Uterus (tissue), 4 donors: ENCODE measurements around the gene SRRM3. TPM values are rescaled to one million over a fixed set of nuclear protein-coding genes. Genes with fewer than 3 reads are reported as not detected.
"Not testable (repeated sequence)": the region's sequence is repeated elsewhere in the genome, so short reads cannot be mapped to it uniquely, and the experiment has no call there.

Experiments
- DNase-seq, 2 donors: peaks; one replicate each; pipeline ENCODE4 v3.0.0-alpha.2; 2019 to 2020
- H3K27ac ChIP-seq, 2 donors: fragments of 200-600 bp; sonication (generic); 1 replicate in 1 of 2; 2 replicates in 1 of 2; pipeline ENCODE4 v1.5.1; 2016 to 2018
- H3K27me3 ChIP-seq, 2 donors: fragments of 200-600 bp; sonication (generic); one replicate each; pipeline ENCODE4 v1.5.1; 2018 to 2019; ENCODE audit warnings: control low read depth in 1 of 2
- H3K36me3 ChIP-seq, 2 donors: fragments of 200-600 bp; sonication (generic); one replicate each; pipeline ENCODE4 v1.5.1; 2019; ENCODE audit warnings: control low read depth in 1 of 2
- H3K4me1 ChIP-seq, 2 donors: fragments of 200-600 bp; sonication (generic); one replicate each; pipeline ENCODE4 v1.5.1; 2018 to 2019; ENCODE audit warnings: control low read depth in 1 of 2
- H3K4me3 ChIP-seq, 2 donors: fragments of 200-600 bp; sonication (generic); 1 replicate in 1 of 2; 2 replicates in 1 of 2; pipeline ENCODE4 v1.5.1; 2018 to 2019; ENCODE audit warnings: mild to moderate bottlenecking in 1 of 2
- H3K9me3 ChIP-seq, 2 donors: fragments of 200-600 bp; sonication (generic); one replicate each; pipeline ENCODE4 v1.5.1; 2019; ENCODE audit warnings: control low read depth in 1 of 2
- POLR2A ChIP-seq, 2 donors: fragments of 450-650 bp; IDR thresholded peaks; one replicate each; pipeline ENCODE4 v1.6.1; 2016; ENCODE audit warnings: antibody characterized with exemption in 2 of 2, mild to moderate bottlenecking in 1 of 2, moderate library complexity in 1 of 2
- intact Hi-C: fragments of 100-400 bp; cut with DNase I; formaldehyde crosslinking; loops from one replicate; pipeline ENCODE4 v1.15.1; 2023; ENCODE audit warnings: low total_unique reads
- total RNA-seq, 4 donors: library from RNA; depleted of rRNA in 3 of 4; stranded (reverse); fragments of >200 nt in 3 of 4; gene quantifications; one replicate each; pipeline versions ENCODE4 v1.1.0 to v1.2.4, GENCODE V29; 2014 to 2023
- TF ChIP-seq, protein P1 (sequence below), 4 experiments: fragments of 200-600 bp in 2 of 4; fragments of 450-650 bp in 2 of 4; sonication (generic) in 2 of 4; IDR thresholded peaks; one replicate each; pipeline ENCODE4 v1.5.1; 2016 to 2019; ENCODE audit warnings: antibody characterized with exemption in 4 of 4, mild to moderate bottlenecking in 2 of 4, moderate library complexity in 1 of 4
- donor health status: DM: yes; HTN: yes; CAD: no.

SRRM3 gene, protein sequence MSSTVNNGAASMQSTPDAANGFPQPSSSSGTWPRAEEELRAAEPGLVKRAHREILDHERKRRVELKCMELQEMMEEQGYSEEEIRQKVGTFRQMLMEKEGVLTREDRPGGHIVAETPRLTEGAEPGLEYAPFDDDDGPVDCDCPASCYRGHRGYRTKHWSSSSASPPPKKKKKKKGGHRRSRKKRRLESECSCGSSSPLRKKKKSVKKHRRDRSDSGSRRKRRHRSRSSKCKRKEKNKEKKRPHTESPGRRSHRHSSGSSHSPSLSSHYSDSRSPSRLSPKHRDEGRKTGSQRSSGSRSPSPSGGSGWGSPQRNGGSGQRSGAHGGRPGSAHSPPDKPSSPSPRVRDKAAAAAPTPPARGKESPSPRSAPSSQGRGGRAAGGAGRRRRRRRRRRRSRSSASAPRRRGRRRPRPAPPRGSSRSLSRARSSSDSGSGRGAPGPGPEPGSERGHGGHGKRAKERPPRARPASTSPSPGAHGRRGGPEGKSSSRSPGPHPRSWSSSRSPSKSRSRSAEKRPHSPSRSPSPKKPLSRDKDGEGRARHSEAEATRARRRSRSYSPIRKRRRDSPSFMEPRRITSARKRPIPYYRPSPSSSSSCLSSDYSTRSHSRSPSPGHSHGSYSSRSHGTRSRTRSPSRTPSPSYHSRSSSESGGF
- total RNA-seq: 10 to 100 TPM in 1 of 4 donors, 1 to 10 TPM in 3; 1.3 to 15.9 (median 6.0) TPM

DNA sequence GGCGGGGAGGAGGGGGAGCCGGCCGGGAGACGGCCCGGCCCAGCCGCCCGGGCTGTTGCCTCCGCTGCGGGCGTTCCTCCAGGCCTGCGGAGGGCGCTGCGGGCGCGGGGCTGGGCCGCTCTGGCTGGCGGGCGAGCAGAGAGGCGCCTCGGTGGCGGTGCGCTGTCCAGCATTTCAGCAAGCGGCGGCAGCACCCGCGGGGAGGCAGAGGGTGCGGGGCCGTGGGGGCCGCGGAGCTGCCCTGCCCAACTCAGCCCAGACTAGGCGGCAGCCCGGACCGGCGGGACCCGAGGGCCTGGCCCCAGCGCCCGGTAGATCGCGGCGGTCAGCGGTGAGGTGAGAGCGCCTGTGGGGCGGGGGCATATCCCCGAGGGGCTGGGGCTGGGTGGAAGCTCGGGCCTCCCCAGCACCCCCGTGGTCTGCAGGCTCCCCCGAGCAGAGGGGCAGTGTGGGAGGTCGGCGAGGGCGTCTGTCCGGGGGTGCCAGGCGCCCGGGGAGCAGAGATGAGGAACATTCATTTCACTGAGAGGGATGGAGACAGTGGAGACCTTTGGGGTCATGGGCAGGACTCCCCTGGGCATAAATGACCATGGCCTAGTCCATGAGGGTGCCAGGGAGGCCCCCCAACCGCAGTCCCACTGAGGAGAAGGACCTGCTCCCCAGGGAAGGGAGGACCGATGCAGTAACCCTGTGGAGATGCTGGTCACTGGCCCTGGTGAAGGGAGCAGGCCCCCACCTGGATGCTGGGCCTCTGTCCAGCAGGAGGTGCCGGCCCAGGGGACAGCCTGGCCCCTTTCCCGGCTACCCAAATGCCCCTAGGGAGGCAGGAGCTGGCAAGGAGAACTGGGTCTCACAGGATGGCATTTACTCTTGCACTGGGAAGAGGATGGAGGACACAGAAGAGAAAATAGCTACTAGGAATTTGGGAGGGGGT lies at the start of gene SRRM3:
SRRM3 (plus strand) TSS at position 165 of the 934 bp plus-strand sequence. CDS start 33,171 bp downstream, outside the sequence.
- H3K27ac ChIP-seq: no peak within 1 kb of the TSS
- no peaks in the 10 kb centered on the region for H3K9me3 ChIP-seq
- H3K4me3 ChIP-seq: no peak within 1 kb of the TSS
- peak; percentile 38 to 64 for DNase-seq
- no peaks in the 10 kb centered on the region for H3K27me3 ChIP-seq
- TF ChIP-seq, protein P1, sequence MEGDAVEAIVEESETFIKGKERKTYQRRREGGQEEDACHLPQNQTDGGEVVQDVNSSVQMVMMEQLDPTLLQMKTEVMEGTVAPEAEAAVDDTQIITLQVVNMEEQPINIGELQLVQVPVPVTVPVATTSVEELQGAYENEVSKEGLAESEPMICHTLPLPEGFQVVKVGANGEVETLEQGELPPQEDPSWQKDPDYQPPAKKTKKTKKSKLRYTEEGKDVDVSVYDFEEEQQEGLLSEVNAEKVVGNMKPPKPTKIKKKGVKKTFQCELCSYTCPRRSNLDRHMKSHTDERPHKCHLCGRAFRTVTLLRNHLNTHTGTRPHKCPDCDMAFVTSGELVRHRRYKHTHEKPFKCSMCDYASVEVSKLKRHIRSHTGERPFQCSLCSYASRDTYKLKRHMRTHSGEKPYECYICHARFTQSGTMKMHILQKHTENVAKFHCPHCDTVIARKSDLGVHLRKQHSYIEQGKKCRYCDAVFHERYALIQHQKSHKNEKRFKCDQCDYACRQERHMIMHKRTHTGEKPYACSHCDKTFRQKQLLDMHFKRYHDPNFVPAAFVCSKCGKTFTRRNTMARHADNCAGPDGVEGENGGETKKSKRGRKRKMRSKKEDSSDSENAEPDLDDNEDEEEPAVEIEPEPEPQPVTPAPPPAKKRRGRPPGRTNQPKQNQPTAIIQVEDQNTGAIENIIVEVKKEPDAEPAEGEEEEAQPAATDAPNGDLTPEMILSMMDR (IDR thresholded peaks at IDR 0.05): peak; percentile 30 to 78 (median 62)
- TF ChIP-seq POLR2A (IDR thresholded peaks at IDR 0.05): no peak
- intact Hi-C loops: no loop called here
- peaks cover 0 to 4% of the 10 kb centered on the region in 2 donors for H3K4me1 ChIP-seq
- H3K36me3 ChIP-seq: no peaks in the 10 kb centered on the region

DNA sequence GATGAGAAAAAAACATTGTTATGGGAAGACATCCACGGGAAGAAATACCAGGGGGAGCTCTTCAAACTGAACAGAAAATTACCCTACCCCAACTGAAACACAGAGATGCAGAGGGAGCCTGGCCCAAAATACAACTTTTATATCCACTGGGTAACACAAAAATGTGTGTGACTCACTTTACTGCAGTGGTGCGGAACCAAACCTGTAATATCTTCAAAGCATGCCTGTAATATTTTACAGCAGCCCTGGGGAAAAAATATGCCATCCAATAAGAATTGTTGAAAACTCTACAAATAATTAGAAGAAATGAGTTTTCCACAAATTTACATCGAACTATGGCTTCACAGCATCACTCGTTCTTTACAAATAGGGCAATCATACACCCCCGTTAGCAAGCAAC lies 49.8 kb upstream of the SRRM3 start:
- Histone ChIP-seq H3K4me3 (no peak overlapping the region), H3K27me3 (no peaks in the 10 kb centered on the region), H3K36me3 (no peaks in the 10 kb centered on the region), H3K4me1 (no peaks in the 10 kb centered on the region), H3K27ac (no peak overlapping the region), H3K9me3 (no peaks in the 10 kb centered on the region)
- intact Hi-C loops: no loop called here
- TF ChIP-seq, protein P1 (IDR thresholded peaks at IDR 0.05): no peak
- TF ChIP-seq POLR2A (IDR thresholded peaks at IDR 0.05): no peak
- no peak for DNase-seq

DNA sequence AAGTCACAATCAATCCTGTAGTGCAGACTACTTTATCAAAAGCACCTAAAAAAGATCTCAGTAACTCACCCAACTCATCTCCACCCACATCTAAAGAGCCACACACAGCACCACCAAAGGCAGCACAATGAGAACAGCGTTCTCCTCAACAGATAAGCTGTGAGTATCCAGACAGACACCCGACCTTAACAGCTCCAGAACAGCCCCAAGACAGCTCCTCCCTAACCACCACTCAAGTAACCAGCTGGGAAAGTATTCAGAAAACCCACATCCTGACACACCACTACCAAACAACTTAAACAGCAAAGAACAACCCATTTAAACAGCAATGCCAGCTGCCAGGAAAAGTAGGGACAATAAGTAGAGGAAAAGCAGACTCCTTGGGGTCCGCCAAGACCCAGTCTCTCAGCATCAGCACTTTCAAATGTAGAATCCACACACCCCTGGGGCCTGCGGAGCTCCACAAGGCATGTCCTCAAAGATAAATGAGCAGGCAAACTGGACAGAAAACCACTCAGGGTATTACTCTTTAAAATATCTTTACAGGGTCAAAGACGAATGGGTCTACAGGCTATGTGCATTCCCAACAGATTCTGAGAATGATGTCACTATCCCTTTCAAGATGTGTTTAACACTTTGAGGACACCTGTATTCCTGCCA lies 48.0 kb upstream of the SRRM3 start:
- H3K9me3 ChIP-seq, H3K27me3 ChIP-seq, H3K4me3 ChIP-seq, H3K4me1 ChIP-seq, intact Hi-C loops, DNase-seq, H3K27ac ChIP-seq, H3K36me3 ChIP-seq: not testable (repeated sequence)

DNA sequence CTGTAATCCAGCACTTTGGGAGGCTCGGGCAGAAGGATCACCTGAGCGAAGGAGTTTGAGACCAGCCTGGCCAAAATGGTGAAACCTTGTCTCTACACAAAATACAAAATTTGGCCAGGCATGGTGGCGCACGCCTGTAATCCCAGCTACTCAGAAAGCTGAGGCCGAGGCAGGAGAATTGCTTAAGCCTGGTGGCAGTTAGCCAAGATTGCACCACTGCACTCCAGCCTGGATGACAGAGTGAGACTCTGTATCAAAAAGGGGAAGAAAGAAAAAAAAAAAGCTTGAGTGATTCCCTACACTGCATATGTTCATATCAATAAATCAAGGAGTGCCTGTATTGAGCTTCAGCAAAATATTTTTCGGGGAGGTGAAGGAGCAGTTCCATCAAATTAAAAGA lies 45.8 kb upstream of the SRRM3 start:
- H3K4me3 ChIP-seq: no peak overlapping the region
- H3K27me3 ChIP-seq: no peaks in the 10 kb centered on the region
- H3K36me3 ChIP-seq: no peaks in the 10 kb centered on the region
- H3K9me3 ChIP-seq: no peaks in the 10 kb centered on the region
- intact Hi-C loops: no loop called here
- no peak overlapping the region for H3K27ac ChIP-seq
- TF ChIP-seq, protein P1 (IDR thresholded peaks at IDR 0.05): no peak
- no peak for TF ChIP-seq POLR2A (IDR thresholded peaks at IDR 0.05)
- DNase-seq: no peak
- H3K4me1 ChIP-seq: no peaks in the 10 kb centered on the region

DNA sequence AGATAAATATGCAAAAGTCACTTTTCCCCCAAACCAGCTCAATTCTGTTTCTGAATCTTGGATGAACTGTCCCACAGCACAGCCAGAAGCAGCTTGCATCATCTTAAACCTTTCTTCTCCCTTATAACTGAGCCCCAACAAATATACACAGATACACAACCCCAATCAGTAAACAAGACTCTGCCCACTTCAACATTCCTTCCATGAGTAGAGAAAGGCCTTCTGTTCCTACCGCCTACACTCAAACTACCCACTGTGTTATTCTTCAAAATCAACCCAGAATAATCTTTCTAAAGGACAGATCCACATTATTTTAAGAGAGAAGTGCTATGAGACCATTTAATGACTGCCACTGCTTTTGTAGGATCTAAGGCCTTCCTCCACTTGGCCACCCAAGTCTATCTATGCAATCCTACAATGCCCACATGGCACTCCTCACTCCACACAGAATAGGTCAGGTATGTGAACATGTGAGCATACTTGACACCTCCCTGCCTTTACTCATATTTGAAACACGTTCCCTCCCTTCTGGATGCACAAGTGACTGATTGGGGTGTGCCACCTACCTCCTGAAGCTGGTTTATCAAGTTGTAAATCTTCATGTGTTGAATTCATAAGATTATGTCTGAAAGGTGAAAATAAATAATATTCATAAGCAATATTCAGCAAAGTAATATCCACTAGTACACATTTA lies 44.6 kb upstream of the SRRM3 start:
- H3K27ac ChIP-seq, DNase-seq, H3K9me3 ChIP-seq, H3K27me3 ChIP-seq, H3K4me1 ChIP-seq, H3K36me3 ChIP-seq, H3K4me3 ChIP-seq, intact Hi-C loops: not testable (repeated sequence)

DNA sequence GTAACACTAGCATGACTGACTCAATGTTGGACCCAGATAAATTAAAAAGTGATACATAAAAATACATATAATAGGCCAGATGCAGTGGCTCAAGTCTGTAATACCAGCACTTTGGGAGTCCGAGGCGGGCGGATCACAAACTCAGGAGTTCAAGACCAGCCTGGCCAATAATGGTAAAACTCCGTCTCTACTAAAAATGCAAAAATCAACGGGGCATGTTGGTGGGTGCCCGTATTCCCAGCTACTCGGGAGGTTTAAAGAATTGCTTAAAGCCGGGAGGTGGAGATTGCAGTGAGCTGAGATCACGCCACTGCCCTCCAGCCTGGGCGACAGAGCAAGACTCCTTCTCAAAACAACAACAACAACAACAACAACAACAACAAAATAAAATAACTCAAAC lies 43.3 kb upstream of the SRRM3 start:
- H3K4me3 ChIP-seq, DNase-seq, H3K27ac ChIP-seq, H3K4me1 ChIP-seq, intact Hi-C loops, H3K27me3 ChIP-seq, H3K36me3 ChIP-seq, H3K9me3 ChIP-seq: not testable (repeated sequence)

DNA sequence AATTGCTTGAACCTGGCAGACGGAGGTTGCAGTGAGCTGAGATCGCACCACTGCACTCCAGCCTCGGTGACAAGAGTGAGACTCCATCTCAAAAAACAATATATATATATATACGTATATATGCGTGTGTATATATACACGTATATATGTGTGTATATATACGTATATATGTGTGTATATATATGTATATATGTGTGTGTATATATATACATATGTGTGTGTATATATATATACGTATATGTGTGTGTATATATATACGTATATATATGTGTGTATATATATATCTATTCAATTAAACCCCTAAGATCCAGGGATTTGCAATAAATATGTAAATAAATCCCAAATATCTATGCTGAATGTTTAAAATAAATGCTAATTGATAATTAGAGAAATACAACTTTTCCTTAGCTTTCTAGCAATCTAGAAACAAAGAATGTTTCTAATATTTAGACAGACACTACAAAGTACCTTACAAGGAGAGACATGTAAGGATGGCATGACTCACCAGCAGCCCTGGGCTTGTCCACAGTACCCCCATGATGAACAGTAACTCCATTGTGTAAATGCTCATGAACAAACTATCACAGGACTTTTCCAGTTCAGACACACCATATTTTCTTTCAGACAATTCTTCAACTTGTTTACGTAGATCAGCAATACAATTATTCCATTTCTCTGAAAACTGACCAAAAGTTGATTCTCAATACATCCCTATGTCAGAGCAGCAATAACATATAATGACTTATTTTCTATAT lies 39.1 kb upstream of the SRRM3 start:
- H3K4me1 ChIP-seq, H3K9me3 ChIP-seq, H3K27ac ChIP-seq, H3K36me3 ChIP-seq, H3K4me3 ChIP-seq, H3K27me3 ChIP-seq, DNase-seq, intact Hi-C loops: not testable (repeated sequence)

DNA sequence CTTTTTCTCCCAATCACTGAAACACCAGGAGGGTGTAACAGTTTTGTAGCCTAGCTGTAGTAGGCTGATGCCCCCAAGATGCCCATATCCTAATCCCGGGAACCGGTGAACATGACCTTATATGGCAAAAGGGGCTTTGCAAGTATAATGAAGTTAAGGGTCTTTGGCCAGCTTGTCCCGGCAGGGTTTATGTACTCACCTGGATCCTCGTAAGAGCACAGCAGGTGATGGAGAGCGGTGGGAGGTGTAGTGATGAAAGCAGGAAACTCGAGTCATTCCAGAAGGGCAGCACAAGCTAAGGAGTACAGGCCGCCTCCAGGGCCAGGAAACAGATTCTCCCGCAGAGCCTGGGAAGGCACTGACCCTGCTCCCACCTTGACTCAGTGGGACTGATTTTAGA lies 37.9 kb upstream of the SRRM3 start:
- H3K4me3 ChIP-seq, DNase-seq, H3K9me3 ChIP-seq, H3K36me3 ChIP-seq, H3K27me3 ChIP-seq, H3K27ac ChIP-seq, H3K4me1 ChIP-seq, intact Hi-C loops: not testable (repeated sequence)
